Measurements from ENCODE around the gene CKMT1B. TPM values are rescaled to one million over a fixed set of nuclear protein-coding genes. Genes with fewer than 3 reads are reported as not detected.
"Not testable (repeated sequence)": the region's sequence is repeated elsewhere in the genome, so short reads cannot be mapped to it uniquely, and the experiment has no call there.

Gene CKMT1B
- 3.7 and 5.1 TPM in 2 replicates for total RNA-seq

- H3K36me3 ChIP-seq (ENCODE audit: control insufficient read depth, insufficient read depth, low read length); DNase-seq (ENCODE audit: low read depth); H3K27me3 ChIP-seq (ENCODE audit: control insufficient read depth, insufficient read depth, low read length); H3K4me3 ChIP-seq (ENCODE audit: low read depth, low read length): not testable (repeated sequence)
These were observed at the start of gene CKMT1B for GRCh38 chr15:43593328-43594190. CKMT1B (plus strand) TSS chr15:43594027; CDS start chr15:43594219, 192 bp downstream.

- TF ChIP-seq, protein P1, sequence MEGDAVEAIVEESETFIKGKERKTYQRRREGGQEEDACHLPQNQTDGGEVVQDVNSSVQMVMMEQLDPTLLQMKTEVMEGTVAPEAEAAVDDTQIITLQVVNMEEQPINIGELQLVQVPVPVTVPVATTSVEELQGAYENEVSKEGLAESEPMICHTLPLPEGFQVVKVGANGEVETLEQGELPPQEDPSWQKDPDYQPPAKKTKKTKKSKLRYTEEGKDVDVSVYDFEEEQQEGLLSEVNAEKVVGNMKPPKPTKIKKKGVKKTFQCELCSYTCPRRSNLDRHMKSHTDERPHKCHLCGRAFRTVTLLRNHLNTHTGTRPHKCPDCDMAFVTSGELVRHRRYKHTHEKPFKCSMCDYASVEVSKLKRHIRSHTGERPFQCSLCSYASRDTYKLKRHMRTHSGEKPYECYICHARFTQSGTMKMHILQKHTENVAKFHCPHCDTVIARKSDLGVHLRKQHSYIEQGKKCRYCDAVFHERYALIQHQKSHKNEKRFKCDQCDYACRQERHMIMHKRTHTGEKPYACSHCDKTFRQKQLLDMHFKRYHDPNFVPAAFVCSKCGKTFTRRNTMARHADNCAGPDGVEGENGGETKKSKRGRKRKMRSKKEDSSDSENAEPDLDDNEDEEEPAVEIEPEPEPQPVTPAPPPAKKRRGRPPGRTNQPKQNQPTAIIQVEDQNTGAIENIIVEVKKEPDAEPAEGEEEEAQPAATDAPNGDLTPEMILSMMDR (IDR thresholded peaks at IDR 0.05; ENCODE audit: insufficient read depth, low read length, poor library complexity, severe bottlenecking), result no peak
- no peak overlapping the region for H3K4me3 ChIP-seq (ENCODE audit: low read depth, low read length)
- no peak for DNase-seq (ENCODE audit: low read depth)
- no peaks in the 10 kb centered on the region for H3K27me3 ChIP-seq (ENCODE audit: control insufficient read depth, insufficient read depth, low read length)
- no peaks in the 10 kb centered on the region for H3K36me3 ChIP-seq (ENCODE audit: control insufficient read depth, insufficient read depth, low read length)
These were observed 49.6 kb upstream of the CKMT1B start for GRCh38 chr15:43544266-43544665.

GRCh38 chr15:43545426-43545825 lies 48.4 kb upstream of the CKMT1B start:
- Histone ChIP-seq H3K27me3 (ENCODE audit: control insufficient read depth, insufficient read depth, low read length) (no peaks in the 10 kb centered on the region), H3K4me3 (ENCODE audit: low read depth, low read length) (no peak overlapping the region), H3K36me3 (ENCODE audit: control insufficient read depth, insufficient read depth, low read length) (no peaks in the 10 kb centered on the region)
- no peak for DNase-seq (ENCODE audit: low read depth)
- TF ChIP-seq, protein P1 (IDR thresholded peaks at IDR 0.05; ENCODE audit: insufficient read depth, low read length, poor library complexity, severe bottlenecking), result no peak

DNA sequence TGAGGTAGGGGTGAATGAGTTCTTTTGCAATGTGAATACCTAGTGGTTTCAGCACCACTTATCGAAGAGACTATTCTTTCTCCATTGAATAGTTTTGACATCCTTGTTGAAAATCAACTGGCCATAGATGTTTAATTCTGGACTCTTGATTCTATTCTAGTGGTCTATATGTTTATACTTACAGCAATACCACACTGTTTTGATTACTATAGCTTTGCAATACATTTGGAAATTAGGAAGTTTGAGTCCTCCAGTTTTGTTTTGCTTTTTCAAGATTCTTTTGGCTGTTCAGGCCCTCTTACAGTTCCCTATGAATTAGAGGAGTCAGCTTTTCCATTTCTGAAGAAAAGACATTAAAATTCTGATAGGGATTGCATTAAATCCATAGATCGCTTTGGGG lies 46.3 kb upstream of the CKMT1B start:
- Histone ChIP-seq H3K27me3 (ENCODE audit: control insufficient read depth, insufficient read depth, low read length) (no peaks in the 10 kb centered on the region), H3K4me3 (ENCODE audit: low read depth, low read length) (no peak overlapping the region), H3K36me3 (ENCODE audit: control insufficient read depth, insufficient read depth, low read length) (no peaks in the 10 kb centered on the region)
- TF ChIP-seq, protein P1 (IDR thresholded peaks at IDR 0.05; ENCODE audit: insufficient read depth, low read length, poor library complexity, severe bottlenecking), result no peak
- no peak for DNase-seq (ENCODE audit: low read depth)

DNA sequence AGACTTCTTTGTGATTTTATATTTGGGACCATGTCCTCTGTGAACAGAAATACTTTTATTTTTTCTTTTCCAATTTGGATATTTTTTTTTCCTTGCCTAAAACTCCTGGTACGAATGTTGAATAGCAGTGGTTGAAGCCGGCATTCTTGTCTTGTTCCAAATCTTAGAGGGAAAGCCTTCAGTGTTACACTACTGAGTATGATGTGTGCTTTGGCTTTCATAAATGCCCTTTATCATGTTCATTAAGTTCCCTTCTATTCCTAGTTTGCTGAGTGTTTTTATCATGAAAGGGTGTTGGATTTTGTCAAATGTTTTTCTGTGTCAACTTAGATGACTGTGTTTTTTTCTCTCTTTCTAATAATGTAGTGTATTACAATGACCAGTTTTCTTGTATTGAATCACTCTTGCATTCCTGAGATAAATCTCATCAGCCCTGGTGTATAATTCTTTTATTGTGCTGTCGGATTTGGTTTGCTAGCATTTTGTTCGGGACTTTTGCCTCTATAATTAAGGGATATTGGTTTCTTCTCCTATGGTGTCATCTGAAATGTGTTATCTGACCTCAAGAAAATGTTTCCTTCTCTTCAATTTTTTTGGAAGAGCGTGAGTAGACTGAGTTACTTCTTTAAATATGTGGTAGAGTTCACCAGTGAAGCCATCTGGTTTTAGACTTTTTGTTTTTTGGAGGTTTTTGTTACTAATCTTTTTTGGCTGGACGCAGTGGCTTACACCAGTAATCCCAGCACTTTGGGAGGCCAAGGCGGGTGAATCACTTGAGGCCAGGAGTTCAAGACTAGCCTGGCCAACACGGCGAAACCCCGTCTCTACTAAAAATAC lies 43.1 kb upstream of the CKMT1B start:
- TF ChIP-seq, protein P1 (IDR thresholded peaks at IDR 0.05; ENCODE audit: insufficient read depth, low read length, poor library complexity, severe bottlenecking), result no peak
- no peak for DNase-seq (ENCODE audit: low read depth)
- no peaks in the 10 kb centered on the region for H3K36me3 ChIP-seq (ENCODE audit: control insufficient read depth, insufficient read depth, low read length)

DNA sequence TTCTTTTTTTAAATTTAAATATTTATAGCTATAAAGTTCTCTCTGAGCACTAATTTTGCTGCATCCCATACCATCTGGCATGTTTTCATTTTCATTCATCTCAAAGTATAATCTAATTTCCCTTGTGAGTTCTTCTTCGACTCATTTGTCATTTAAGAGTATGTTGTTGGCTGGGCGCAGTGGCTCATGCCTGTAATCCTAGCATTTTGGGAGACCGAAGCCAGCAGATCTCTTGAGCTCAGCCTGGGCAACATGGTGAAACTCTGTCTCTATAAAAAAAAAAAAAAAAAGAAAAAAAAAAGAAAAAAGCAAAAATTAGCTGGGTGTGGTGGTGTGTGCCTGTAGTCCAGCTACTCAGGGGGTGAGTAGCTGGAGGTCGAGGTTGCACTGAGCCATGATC lies 41.6 kb upstream of the CKMT1B start:
- Histone ChIP-seq H3K27me3 (ENCODE audit: control insufficient read depth, insufficient read depth, low read length) (no peaks in the 10 kb centered on the region), H3K4me3 (ENCODE audit: low read depth, low read length) (no peak overlapping the region), H3K36me3 (ENCODE audit: control insufficient read depth, insufficient read depth, low read length) (no peaks in the 10 kb centered on the region)
- no peak for DNase-seq (ENCODE audit: low read depth)
- TF ChIP-seq, protein P1 (IDR thresholded peaks at IDR 0.05; ENCODE audit: insufficient read depth, low read length, poor library complexity, severe bottlenecking), result no peak

More for the DNA sequence above, 43.1 kb upstream of the CKMT1B start:
- Histone ChIP-seq H3K27me3 (ENCODE audit: control insufficient read depth, insufficient read depth, low read length) (no peaks in the 10 kb centered on the region), H3K4me3 (ENCODE audit: low read depth, low read length) (no peak overlapping the region)

All from kidney epithelial cell (primary cell).